Activated gamma-delta T cell (primary cell): ENCODE data around the gene HORMAD2.
"Not testable (repeated sequence)": the region's sequence is repeated elsewhere in the genome, so short reads cannot be mapped to it uniquely, and the experiment has no call there.

ENCODE experiments used
- DNase-seq: peaks from one replicate; lab custom pipeline; 2025; lab: John Stamatoyannopoulos, UW

Gene HORMAD2

DNA sequence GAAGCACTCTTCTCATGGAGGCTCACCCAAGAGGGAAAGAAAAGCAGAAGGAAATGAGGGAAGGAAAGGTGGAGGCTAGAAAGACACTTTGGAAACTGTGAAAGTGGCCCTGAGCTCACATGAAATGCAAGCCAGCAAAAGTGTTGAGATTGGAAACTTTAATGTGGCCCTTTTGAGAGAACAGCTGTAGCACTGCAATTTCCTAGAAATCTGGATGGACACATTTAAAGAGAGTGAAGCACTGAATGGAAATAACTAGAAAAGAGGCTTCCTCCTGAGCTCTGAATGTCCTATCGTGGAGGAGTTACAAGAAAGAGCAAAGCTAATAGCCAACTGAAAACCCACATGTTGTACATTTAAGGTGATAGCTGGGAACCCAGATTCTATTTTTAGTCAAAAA is 110.3 kb downstream of the HORMAD2 start:
- DNase-seq = no peak

DNA sequence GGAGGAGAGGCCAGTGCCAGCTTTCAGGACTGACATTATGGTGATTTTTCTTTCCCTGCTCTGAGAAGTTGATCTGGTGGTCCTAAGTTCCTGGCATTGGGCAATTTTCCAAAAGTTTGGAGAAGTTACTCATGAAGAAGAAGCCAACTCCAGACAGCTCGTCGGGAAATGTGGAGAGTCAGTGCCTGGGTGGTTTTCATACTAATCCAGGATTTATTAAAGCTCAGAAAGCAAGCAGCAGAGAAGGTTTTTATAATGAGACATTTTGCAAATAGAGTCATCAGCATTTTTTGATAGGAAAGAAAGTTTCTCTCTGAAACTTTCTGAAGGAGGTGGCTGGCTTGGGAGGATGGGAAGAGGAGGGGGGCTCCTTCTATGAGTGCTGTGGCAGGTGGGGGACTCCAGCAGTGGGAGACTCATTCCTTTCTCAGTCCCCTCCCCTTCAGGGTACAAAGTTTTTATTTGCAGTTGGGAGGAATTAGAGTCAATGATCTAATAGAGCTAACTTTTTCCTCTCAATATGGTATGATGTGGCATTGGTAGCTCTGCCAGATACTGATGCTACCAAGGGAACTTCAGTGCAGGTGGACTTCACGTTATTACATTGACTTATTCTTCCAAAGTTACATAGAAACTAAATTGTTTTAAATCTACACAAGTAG is 110.9 kb downstream of the HORMAD2 start:
- DNase-seq = no peak

DNA sequence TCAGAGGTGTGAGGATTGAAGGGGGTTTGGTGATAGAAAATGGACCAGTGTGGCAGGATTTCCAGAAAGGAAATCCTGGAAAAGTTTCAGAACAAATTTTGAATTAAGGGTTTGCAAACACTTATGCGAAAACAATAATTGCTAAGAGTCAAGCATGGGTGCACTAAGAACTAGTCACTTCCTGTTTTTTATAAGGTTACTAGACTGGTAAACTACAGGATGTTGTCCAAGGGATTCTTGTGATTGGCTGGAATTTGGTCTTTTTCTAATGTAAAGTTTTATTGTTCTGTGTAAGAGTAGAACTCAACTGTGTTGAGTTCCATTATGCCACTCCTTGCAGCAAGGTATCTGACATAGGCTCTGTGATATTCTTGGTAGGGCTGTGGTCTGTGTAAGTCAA is 112.2 kb downstream of the HORMAD2 start:
- no peak for DNase-seq

DNA sequence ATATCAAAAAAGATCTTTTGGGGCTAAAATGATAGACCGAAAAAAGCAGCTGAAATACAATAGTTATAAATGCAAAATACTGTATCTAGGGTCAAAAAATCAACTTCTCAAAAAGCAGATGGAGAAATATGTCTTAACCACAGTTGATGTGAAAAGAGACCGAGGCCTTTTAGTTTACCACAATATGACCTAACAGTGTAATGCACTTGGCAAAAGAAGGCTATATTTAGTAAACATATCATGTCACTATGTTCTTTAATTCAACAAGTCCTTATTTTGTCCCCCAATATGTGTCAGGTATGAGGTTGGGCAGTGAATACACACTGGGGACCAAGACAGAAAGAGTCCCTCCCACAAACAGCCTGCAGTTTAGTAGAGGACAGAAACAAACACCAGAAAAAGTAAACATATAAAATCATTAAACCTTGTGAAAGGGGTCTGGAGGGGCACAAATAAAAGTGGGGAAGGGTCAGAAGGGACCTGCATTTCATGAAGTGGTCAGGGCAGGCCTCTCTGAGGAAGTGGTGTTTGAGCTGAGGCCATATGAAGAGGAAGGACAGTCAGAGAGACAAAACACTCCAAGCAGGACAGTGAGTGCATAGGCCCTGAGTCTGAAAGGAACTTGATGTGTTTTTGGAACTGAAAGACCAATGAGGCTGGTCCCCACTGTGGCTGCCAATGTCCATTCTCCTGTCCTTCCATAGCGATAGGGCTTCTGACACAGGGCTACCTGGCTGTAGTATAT is 112.9 kb downstream of the HORMAD2 start:
- DNase-seq = no peak

DNA sequence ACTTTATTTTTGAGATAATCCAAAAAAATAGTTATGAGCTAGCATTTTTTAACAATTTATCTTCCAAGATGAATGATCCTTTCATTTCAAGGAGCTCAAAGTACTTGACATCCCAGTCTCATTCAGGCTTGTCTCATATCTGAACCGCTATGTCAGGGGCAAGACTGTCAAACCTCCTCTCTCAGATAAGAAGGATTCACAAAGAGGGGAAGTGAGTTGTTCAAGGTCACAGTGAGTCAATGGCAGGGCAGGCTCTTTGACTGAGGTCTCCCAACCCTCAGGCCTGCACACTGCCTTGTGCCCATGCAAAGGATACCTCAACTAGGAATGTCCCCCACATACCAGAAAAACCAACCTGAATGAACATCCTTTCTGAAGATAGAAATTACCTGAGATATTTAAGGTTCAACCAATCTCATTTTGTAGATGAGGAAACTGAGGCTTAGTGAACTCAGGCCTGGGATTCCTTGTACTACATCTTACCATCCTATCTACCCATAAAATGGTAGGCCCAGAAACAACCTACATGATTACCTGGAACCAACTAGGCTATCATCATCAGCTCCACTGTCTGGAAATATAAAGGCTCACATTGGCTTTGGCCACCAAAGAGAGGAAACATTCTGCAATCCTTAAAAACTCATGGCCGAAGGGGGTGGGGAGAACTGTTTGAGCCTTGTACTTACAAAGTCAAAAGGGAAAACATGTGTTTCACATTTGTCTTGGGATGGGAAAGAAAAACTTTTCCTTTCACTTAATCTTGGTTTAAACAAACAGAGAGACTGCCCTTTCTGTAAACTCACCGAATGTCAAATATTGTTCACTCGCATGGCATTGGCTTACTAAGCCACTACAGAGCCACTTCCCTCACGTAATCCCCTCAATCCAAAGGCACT is 115.2 kb downstream of the HORMAD2 start:
- no peak for DNase-seq

DNA sequence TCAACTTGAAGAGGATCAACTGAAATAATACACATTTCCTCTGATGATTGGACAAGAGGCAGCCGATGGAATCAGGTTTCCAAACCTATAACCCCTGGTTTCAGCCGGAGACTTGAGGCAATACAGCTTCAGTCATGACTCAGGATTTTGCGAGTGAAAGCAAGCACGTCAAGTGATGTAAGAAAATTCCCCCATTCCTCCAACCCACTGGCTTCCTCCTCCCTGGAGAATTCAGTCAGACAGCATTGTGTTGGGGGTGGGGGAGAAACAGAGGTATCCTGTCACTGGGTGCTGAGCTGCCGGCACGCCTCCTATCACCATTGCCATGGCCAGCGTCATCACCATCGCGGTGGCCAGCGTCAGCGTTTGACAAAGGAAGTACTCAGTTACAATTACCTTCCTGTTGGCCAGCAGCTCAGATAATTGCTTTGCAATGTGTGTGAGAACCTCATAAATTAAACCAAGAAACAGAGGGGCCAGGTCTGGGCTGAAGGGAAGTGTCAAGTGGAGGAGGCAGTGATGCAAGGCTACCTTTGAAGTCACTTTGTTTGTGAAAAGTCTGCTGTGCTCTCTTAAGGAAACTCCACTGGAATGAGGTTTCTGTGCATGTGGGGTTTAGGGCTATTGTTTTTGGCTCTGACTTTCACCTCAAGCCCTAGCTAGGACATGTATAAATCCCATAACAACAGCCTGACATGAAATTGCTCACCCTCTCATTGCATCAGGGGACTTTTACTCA is 116.0 kb downstream of the HORMAD2 start:
- no peak for DNase-seq

DNA sequence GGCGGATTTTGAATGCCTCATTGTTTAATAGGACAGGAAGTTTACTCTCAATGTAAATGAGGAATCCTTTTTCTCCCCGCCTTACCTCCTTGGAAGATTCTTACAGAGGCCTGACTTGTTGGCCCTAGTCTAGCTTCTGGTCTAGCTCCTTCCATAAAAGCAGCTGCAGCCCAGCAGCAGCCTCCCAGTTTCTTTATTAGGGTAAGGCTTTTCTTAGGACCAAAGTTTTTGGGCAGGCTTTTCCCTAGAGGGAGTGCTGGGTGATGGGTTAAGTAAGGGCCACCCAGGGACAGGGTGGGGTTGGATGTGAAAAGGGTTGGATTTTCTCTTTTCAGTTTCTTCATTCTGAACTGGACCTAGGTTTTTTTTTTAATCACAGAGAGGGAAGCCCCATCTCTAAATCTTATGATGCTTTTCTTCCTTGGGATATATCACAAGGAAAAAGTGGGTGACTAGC is 116.6 kb downstream of the HORMAD2 start:
- DNase-seq = no peak

DNA sequence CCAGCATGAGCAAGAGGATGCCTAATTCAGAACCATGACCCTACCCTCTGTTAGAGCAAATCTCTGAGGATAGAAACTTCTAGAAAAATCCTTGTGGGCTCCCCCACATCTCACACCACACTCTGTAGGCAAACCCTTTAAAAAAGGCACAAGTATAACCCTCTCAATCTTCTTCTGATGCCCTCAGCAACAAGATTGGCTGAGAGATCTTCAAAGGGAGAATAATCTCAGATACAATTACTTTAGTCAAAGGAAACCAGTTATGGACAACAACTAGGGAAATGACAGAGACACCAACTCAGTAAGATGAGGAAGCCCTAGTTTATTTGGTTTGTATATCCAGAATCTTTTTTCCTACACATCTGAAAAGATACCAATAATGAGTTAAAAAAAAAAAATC is 117.1 kb downstream of the HORMAD2 start:
- DNase-seq = no peak

DNA sequence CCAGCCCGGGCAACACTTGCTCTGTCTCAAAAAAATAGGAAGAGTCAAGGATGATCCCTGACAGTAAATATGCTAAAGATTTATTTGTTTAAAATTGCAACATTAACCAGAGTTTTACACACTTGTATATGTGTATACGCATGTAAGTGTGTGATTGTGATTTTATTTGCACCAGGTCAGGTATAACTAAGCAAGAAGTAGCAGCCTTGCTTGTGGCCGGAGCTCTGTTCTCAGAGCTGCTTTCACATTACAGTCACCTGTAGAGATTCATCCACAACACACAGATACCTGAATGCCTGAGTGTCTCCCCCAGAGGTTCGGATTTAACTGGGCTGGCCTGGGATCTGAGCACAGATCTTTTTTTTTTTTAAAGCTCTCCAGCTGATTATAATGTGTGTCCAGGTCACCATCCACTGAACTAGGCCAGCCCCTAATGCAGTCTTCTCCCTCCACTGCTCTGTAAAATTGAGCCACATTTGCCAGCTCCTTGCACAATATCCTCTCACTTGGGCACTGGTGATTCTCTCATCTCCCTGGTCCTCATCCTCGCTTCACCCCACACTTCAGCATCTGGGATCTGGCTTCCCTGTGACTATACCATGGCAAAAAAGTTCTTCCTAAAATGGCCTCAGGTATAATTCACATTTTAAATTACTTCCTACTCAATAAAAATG is 118.0 kb downstream of the HORMAD2 start:
- no peak for DNase-seq

DNA sequence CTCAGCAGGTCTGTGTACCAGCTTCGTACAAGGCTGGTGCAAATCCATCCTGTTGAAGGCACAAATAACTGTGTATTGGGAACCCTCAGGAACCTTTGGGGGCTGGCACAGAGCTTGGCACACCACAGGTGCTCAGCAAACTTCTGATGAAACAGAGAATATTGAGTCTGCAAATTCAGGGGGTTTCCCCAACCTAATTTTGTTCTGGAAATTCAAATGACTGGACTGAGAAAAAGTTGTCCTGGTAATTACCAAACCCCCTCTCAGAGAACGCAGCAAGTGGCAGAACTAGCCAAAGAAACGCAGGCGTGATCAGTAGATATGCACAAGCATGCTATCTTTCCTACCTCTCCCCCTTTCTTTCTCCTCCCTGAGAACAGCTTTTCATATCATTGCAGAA is 118.7 kb downstream of the HORMAD2 start:
- DNase-seq = no peak

DNA sequence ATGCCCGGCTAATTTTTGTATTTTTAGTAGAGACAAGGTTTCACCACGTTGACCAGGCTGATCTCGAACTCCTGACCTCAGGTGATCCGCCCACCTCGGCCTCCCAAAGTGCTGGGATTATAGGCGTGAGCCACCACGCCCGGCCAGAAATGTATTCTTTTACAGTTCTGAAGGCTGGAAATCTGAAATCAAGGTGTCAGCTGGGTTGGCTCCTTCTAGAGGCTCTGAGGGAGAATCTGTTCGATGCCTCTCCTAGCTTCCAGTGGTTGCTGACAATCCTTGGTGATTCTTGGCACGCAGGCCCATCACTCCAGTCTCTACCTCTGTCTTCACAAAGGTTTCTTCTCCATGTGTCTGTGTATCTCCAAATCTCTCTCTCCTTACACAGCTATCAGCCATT is 120.6 kb downstream of the HORMAD2 start:
- DNase-seq = not testable (repeated sequence)

DNA sequence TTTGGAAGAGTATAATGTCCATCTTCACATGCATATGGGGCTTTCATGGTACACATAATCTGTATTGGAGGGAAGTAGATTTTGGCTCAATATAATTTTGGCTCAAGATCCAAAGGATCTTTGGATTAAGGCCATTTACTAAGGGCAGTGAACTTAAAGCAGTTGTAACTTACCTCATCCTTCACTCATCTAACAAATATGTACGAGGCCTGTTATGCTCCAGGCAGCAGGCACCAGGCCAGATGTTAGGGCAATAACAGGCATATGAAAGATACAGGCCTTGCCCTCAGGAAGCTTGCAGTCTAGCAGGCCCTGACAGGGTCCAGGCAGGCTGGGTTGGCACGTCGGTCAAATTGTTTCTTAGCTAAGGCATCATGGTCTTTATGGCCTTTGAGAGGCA is 121.7 kb downstream of the HORMAD2 start:
- no peak for DNase-seq

DNA sequence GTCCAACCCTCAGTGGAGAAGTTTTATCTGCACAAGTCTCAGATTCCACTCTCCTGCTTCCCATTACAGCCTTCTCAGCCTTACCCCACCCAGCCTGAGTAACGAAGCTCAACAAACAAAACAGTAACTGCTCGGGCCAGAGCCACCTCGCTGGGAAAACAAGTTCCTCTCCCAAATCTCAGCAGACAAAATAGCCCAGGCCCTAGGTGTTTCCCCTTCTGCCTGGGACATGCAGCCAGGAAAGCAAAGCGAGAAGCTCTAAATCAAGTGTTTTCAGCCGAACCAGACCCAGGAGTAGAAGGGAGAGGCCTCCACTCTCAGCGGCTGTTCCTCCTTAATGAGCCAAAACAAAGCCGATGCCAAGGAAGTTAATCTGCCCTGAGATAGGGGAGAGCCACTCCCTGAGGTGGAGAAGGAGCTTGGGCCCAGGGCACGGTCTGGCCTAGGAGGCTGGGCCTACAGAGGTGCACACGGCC is 122.3 kb downstream of the HORMAD2 start:
- DNase-seq = no peak

DNA sequence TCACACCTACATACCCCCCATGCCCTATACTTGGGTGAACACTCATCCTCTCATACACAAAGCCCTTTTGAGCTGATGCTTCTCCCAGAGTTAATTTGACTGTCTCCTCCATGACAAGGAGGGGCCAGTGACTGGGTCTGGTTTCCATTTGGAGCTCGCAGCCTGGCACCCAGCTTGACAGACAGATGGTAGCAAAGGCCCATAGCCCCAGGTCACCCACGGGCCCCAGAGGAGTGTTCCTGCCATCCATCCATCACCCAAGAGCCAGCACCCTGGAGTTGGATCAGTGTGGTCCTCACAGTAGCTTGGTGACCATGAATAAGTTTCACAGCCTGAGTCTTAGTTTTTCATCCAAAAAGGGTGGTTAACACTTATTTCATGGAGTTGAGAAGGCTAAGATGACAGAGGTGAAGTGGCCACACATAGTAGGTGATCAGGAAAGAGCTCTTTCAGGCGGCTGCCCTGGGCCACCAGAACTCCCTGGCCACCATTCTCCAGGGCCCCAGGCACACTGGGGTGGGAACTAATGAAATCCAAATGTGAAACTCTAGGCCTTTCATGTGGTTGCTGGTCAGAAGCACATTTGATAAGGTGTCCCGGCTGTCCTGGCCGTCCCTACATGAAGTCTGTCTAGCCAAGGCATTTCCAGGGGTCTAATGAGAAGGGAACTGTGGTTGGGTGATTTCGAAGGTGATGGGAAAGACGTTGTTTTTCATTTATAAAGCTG is 123.9 kb downstream of the HORMAD2 start:
- no peak for DNase-seq

DNA sequence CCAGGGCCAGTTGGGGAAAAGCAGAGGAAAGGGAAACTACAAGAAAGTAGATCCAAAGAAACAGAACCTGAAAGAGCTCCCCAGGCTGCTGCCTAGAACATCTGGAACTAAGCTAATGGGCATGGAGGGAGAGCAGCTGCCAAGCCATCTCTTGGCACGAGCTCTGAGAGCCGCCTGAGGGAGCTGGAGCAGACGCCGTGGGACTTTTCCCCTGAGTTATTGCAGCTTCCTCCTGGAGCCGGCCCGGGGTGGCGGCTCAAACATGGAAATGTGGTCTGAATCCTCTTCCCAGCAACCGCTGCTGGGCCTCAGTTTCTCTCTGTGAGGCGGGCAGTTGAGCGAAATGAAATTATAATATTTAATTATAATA is 124.5 kb downstream of the HORMAD2 start:
- DNase-seq = no peak

DNA sequence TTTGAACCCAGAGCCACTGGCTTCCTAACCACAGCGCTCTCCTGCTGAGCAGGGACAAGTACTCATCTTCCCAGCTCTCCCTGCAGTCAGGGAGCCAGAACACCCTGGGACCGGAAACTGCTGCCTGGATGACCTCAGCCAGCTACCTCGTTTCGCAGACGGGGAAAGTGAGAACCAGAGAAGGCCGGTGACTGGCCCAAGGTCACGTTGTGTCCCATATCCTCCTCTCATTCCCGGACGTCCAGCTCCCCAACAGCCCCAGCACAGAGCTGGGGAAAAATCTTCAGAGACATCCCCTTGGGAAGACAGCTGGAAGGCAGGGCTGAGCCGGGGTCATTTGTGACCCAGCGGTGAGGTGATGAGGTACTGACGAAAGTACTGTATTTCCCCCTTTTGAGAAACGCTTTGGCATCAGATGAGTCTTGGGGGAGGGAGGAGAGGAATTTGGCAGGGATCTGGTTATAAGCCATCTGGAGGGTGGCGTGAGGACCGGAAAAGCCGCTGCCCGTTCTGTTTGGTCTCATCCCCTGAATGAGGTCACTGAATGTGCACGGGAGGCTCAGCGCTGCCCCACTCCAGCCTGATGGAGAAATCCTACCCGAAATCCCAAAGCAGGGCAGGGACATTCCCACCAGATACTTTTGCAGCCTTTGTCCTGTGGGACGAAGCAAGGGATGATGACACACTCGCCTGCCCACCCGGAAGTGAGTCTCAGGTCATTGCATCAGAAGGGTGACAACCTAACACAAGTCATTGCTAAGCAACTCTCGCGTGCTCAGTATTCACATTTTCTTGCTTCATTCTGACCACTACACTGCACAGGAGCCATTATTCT is 125.2 kb downstream of the HORMAD2 start:
- no peak for DNase-seq

DNA sequence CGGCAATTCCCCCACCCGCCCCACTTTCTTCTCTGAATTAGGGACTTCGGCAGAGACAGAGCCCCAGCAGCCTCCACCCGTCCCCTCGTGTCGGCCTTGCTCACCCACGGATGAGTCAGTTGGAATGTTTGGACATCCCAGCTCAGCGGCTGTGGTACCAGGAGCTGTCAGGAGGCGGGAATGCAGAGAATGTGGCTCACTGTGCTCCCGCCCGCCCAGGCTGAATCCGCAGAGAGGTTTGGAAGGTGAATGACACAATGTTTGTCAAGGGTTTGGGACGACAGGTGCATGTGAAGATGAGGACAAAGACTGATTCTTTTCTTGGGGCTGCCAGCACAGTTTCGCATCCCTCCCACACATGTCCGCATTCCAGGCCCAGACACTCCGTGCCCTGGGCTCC is 126.7 kb downstream of the HORMAD2 start:
- DNase-seq = no peak

DNA sequence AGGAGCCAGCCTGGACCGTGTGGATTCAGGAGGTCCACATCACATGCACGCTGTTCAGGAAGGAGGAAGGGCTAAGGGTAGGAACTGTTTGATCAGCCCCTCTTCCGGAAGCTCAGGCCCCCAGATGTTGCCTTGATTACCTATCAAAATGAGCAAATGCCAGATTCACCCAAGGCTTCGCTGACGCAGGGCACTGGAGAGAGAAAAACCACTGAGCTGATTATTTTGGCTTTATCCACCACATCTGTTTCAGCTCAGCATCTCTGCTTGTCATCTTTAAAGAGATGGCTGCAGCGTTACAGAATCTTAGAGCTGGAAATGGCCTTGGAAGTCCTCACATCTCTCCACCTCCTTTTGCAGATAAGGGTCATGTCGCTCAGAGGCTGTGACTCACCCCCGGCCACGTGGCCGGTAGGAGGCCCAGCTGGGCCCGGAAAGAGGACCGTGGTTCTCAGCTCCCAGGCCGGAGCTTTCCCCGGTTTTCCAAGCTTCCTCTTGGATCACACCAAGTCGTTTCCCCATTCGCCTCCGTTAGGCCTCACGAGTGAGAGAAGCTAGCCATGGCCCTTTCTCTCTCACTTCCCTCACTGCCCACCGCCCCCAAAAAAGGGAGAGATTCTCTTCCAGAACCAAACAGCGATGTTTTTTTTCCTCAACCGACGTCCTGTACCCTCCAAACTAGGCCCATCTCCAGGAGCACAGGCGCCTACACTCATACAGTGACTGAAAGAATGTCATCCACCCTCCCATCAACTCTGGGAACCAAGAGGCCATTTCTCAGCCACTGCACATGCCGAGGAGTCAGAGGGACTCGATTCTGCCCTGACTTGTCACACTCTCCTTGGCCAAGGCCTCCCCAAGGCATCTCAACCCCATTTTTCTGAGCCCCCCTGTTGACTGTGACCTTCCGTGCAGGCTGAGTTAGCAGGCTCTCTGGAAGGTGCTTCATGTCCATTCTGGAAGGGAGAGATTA is 128.7 kb downstream of the HORMAD2 start:
- no peak for DNase-seq
